Upper lobe of right lung (tissue), 1 donor: Measurements from ENCODE around the gene LYPD6B. TPM values are rescaled to one million over a fixed set of nuclear protein-coding genes. Genes with fewer than 3 reads are reported as not detected.

Experiments
- ATAC-seq: fragments of 200-7000 bp; cut with Tn5 transposase; one replicate; pipeline ENCODE4 v1.9.1; 2020; ENCODE audit warnings: mild to moderate bottlenecking, moderate library complexity
- DNase-seq: peaks from one replicate; pipeline ENCODE4 v3.0.0-alpha.2; 2020
- H3K27ac ChIP-seq: fragments of 200-600 bp; one replicate; pipeline ENCODE4 v1.8.0; 2022
- H3K27me3 ChIP-seq: fragments of 200-600 bp; one replicate; pipeline ENCODE4 v1.8.0; 2022; ENCODE audit warnings: mild to moderate bottlenecking
- H3K36me3 ChIP-seq: fragments of 200-600 bp; one replicate; pipeline ENCODE4 v1.8.0; 2022
- H3K4me1 ChIP-seq: fragments of 200-600 bp; one replicate; pipeline ENCODE4 v1.8.0; 2022
- H3K4me3 ChIP-seq: fragments of 200-600 bp; one replicate; pipeline ENCODE4 v1.8.0; 2022; ENCODE audit warnings: mild to moderate bottlenecking
- H3K9me3 ChIP-seq: fragments of 200-600 bp; one replicate; pipeline ENCODE4 v1.8.0; 2022
- CTCF ChIP-seq: fragments of 200-600 bp; IDR thresholded peaks from one replicate; pipeline ENCODE4 v1.8.0; 2022; ENCODE audit warnings: antibody characterized with exemption
- intact Hi-C: fragments of 100-400 bp; cut with DNase I; formaldehyde crosslinking; loops from one replicate; pipeline ENCODE4 v1.11.0; 2022
- total RNA-seq: library from RNA; stranded (reverse); fragmentation: NEBNext Ultra II Directional; extraction: Animal tissue kit (Norgen Biotek cat#: 25700); gene quantifications from one replicate; pipeline ENCODE4 v1.2.1, GENCODE V29; 2021
- donor health status: DM: no; HTN: yes; CAD: no; lungs with severe emphysema.

Gene LYPD6B
- total RNA-seq, 1 donor from 2014 or later, result 0.78 TPM

DNA sequence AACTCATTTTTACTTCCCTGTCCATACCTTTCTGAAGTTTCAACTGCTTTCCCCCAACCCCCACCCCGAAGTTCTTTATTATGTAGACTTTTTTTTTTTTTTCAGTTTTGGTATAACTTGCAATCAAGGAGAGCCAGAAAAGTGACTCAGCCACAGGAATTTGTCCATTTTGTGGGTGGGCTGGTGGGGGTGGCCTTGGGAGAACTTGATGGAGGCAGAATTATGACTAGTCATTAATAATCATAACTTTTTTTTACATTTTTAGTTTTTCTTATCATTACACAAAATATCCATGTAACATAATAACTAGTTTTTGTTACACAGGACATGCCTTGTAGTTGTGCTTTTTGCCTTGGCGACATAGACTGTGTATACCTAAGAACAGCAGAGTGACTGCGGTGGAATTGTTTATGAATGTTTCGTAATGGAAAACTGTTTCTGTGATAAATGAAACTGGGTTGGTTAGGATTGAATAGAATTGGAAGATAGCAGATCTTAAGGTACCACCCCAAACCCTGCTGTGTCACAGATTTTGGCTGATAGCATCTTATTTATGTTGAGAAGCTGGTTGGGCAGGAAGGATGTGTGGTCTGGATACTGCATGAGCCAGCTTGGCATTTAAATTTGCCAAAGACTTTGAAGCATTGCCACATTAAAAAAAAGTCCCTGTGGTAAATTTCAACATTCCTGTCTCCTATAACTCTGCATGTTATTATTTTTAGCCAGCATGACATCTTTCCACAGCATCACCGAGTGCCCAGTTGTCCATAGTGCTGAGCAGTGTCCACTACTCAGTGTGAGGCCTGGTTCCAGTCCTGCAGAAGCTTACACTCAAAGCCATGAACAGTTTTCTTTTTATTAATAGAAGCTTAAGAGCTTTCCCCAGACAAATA, 30.7 kb downstream of the LYPD6B start:
- H3K27me3 ChIP-seq, result no peaks in the 10 kb centered on the region
- intact Hi-C loops, result no loop called here
- no peak overlapping the region for H3K4me3 ChIP-seq
- peak; percentile 39 for ATAC-seq
- DNase-seq, result no peak
- no peaks in the 10 kb centered on the region for H3K36me3 ChIP-seq
- H3K4me1 ChIP-seq, result peaks cover 2% of the 10 kb centered on the region
- H3K9me3 ChIP-seq, result no peaks in the 10 kb centered on the region
- TF ChIP-seq CTCF, result no peak
- no peak overlapping the region for H3K27ac ChIP-seq

GRCh38 chr2:149070681-149071320, 32.3 kb downstream of the LYPD6B start:
- H3K27me3 ChIP-seq, result no peaks in the 10 kb centered on the region
- no peak for DNase-seq
- peaks cover 2% of the 10 kb centered on the region for H3K4me1 ChIP-seq
- intact Hi-C loops, result no loop called here
- H3K9me3 ChIP-seq, result no peaks in the 10 kb centered on the region
- H3K36me3 ChIP-seq, result no peaks in the 10 kb centered on the region
- no peak for TF ChIP-seq CTCF
- ATAC-seq, result no peak
- no peak overlapping the region for H3K27ac ChIP-seq
- no peak overlapping the region for H3K4me3 ChIP-seq

- H3K27me3 ChIP-seq, result no peaks in the 10 kb centered on the region
- H3K9me3 ChIP-seq, result no peaks in the 10 kb centered on the region
- TF ChIP-seq CTCF, result no peak
- H3K36me3 ChIP-seq, result no peaks in the 10 kb centered on the region
- DNase-seq (no peak), ATAC-seq (peak; percentile 29)
- H3K4me1 ChIP-seq, result no peaks in the 10 kb centered on the region
- no peak overlapping the region for H3K4me3 ChIP-seq
- no peak overlapping the region for H3K27ac ChIP-seq
- intact Hi-C loops, result no loop called here
Observed at GRCh38 chr2:149075105-149075504, 36.6 kb downstream of the LYPD6B start.

DNA sequence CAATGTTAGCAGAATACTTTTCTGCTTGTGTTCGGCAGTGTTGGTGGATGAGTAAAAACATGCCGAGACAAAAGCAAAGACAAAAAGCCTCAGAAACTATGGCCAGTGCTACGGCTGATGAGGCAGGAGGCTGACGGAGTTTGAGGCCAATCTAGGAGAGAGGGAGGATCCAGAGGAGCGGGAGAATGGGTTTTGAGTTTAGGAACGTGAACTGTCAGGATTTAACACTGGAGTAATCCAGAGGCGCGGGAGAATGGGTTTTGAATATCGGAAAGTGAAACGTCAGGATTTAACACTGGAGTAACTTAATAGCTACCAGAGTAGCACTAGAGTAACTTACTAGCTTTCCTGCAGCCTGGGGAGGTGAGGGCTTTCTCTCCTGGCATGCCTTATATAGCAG, 37.4 kb downstream of the LYPD6B start:
- intact Hi-C loops, result no loop called here
- Histone ChIP-seq H3K27ac (no peak overlapping the region), H3K4me3 (no peak overlapping the region), H3K27me3 (no peaks in the 10 kb centered on the region), H3K4me1 (no peaks in the 10 kb centered on the region), H3K9me3 (no peaks in the 10 kb centered on the region), H3K36me3 (no peaks in the 10 kb centered on the region)
- no peak for TF ChIP-seq CTCF
- ATAC-seq (no peak), DNase-seq (no peak)

DNA sequence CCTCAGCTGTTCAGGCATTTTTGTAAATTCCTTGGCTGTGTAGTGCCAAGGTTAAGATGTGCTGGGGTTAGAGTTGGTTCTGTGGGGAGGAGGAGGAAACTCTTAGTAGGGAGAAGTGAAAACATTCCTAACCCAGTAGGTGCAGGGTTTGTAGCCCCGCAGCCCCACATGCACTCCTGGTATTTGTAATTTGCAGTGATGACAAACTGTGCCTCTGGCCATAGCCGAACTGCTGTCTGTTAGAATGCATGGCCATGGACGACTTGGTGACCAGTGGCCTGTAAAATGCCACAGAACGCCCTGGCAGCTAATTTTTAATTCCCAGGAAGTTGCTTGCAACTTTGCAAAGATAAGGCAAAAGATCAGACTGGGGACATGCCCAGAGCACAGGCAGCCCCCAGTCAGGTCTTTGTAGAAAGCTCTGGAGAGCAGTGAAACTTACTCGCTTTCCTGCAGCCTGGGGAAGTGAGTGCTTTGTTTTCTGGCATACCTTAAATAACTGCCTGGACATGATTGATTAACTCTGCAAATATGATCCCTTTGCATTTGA, 38.4 kb downstream of the LYPD6B start:
- Histone ChIP-seq H3K4me3 (no peak overlapping the region), H3K27ac (no peak overlapping the region), H3K4me1 (no peaks in the 10 kb centered on the region), H3K36me3 (no peaks in the 10 kb centered on the region), H3K9me3 (no peaks in the 10 kb centered on the region), H3K27me3 (no peaks in the 10 kb centered on the region)
- no peak for TF ChIP-seq CTCF
- ATAC-seq (no peak), DNase-seq (no peak)
- intact Hi-C loops, result no loop called here
